ENCODE data around the gene ASCL4.

ASCL4 gene

GRCh38 chr12:107791465-107792089 lies 17.1 kb downstream of the ASCL4 start:
- Histone ChIP-seq H3K9me3 (ENCODE audit: insufficient read depth, low read depth, low read length) (peaks cover 5% of the 10 kb centered on the region; the same call in 1 of the 2 replicates), H3K79me2 (ENCODE audit: insufficient read depth, low read length) (no peaks in the 10 kb centered on the region), H3F3A (ENCODE audit: low read depth) (no peaks in the 10 kb centered on the region), H3K9me2 (replicated peaks; ENCODE audit: low read depth, low read length) (no peaks in the 10 kb centered on the region), H2AFZ (ENCODE audit: low read length) (no peak overlapping the region), H3K36me3 (ENCODE audit: insufficient read depth, low read length) (no peaks in the 10 kb centered on the region), H4K20me1 (ENCODE audit: insufficient read depth, low read length, poor library complexity, severe bottlenecking) (no peaks in the 10 kb centered on the region), H3K27me3 (ENCODE audit: insufficient read depth, low read length, poor library complexity, severe bottlenecking) (no peaks in the 10 kb centered on the region), H3K4me2 (ENCODE audit: low read depth, low read length, poor library complexity, severe bottlenecking) (no peak overlapping the region), H3K4me3 (ENCODE audit: low read length, poor library complexity, severe bottlenecking) (no peak overlapping the region), H3K4me1 (ENCODE audit: insufficient read depth, low read length, poor library complexity, severe bottlenecking) (peaks cover 11% of the 10 kb centered on the region), H3K9ac (ENCODE audit: low read depth, low read length, poor library complexity, severe bottlenecking) (no peak overlapping the region)
- no peak for TF ChIP-seq EZH2phosphoT487 (IDR thresholded peaks at IDR 0.05; ENCODE audit: borderline replicate concordance)
- TF ChIP-seq CTCF (conservative IDR thresholded peaks at IDR 0.05; ENCODE audit: low read length) = no peak

- Histone ChIP-seq H3K9ac (ENCODE audit: low read depth, low read length, poor library complexity, severe bottlenecking) (no peak overlapping the region), H3F3A (ENCODE audit: low read depth) (no peaks in the 10 kb centered on the region), H3K79me2 (ENCODE audit: insufficient read depth, low read length) (no peaks in the 10 kb centered on the region), H3K4me2 (ENCODE audit: low read depth, low read length, poor library complexity, severe bottlenecking) (no peak overlapping the region), H3K36me3 (ENCODE audit: insufficient read depth, low read length) (no peaks in the 10 kb centered on the region), H3K4me3 (ENCODE audit: low read length, poor library complexity, severe bottlenecking) (no peak overlapping the region), H3K4me1 (ENCODE audit: insufficient read depth, low read length, poor library complexity, severe bottlenecking) (no peaks in the 10 kb centered on the region), H3K9me2 (replicated peaks; ENCODE audit: low read depth, low read length) (no peaks in the 10 kb centered on the region), H2AFZ (ENCODE audit: low read length) (no peak overlapping the region), H4K20me1 (ENCODE audit: insufficient read depth, low read length, poor library complexity, severe bottlenecking) (no peaks in the 10 kb centered on the region), H3K27me3 (ENCODE audit: insufficient read depth, low read length, poor library complexity, severe bottlenecking) (no peaks in the 10 kb centered on the region), H3K9me3 (ENCODE audit: insufficient read depth, low read depth, low read length) (peaks cover 5% of the 10 kb centered on the region; the same call in 1 of the 2 replicates)
- TF ChIP-seq EZH2phosphoT487 (IDR thresholded peaks at IDR 0.05; ENCODE audit: borderline replicate concordance) (no peak), CTCF (conservative IDR thresholded peaks at IDR 0.05; ENCODE audit: low read length) (no peak)
Measured at GRCh38 chr12:107794451-107794850, 19.9 kb downstream of the ASCL4 start.

GRCh38 chr12:107798580-107798979 lies 24.1 kb downstream of the ASCL4 start:
- no peak overlapping the region for H2AFZ ChIP-seq (ENCODE audit: low read length)
- H3K27me3 ChIP-seq (ENCODE audit: insufficient read depth, low read length, poor library complexity, severe bottlenecking) = no peaks in the 10 kb centered on the region
- H3K4me1 ChIP-seq (ENCODE audit: insufficient read depth, low read length, poor library complexity, severe bottlenecking) = no peaks in the 10 kb centered on the region
- H3F3A ChIP-seq (ENCODE audit: low read depth) = no peaks in the 10 kb centered on the region
- H3K36me3 ChIP-seq (ENCODE audit: insufficient read depth, low read length) = no peaks in the 10 kb centered on the region
- H3K9ac ChIP-seq (ENCODE audit: low read depth, low read length, poor library complexity, severe bottlenecking) = no peak overlapping the region
- H3K79me2 ChIP-seq (ENCODE audit: insufficient read depth, low read length) = no peaks in the 10 kb centered on the region
- no peak overlapping the region for H3K4me3 ChIP-seq (ENCODE audit: low read length, poor library complexity, severe bottlenecking)
- H3K9me3 ChIP-seq (ENCODE audit: insufficient read depth, low read depth, low read length) = no peaks in the 10 kb centered on the region
- no peak overlapping the region for H3K4me2 ChIP-seq (ENCODE audit: low read depth, low read length, poor library complexity, severe bottlenecking)
- TF ChIP-seq EZH2phosphoT487 (IDR thresholded peaks at IDR 0.05; ENCODE audit: borderline replicate concordance) = no peak
- no peak for TF ChIP-seq CTCF (conservative IDR thresholded peaks at IDR 0.05; ENCODE audit: low read length)
- H4K20me1 ChIP-seq (ENCODE audit: insufficient read depth, low read length, poor library complexity, severe bottlenecking) = no peaks in the 10 kb centered on the region
- no peaks in the 10 kb centered on the region for H3K9me2 ChIP-seq (replicated peaks; ENCODE audit: low read depth, low read length)

Data from Loucy (cell line).